ENCODE measurements around the gene TMEM62.
A peak's percentile ranks its signal among the peaks of the same experiment; 100 is the strongest.

The TMEM62 gene

DNA sequence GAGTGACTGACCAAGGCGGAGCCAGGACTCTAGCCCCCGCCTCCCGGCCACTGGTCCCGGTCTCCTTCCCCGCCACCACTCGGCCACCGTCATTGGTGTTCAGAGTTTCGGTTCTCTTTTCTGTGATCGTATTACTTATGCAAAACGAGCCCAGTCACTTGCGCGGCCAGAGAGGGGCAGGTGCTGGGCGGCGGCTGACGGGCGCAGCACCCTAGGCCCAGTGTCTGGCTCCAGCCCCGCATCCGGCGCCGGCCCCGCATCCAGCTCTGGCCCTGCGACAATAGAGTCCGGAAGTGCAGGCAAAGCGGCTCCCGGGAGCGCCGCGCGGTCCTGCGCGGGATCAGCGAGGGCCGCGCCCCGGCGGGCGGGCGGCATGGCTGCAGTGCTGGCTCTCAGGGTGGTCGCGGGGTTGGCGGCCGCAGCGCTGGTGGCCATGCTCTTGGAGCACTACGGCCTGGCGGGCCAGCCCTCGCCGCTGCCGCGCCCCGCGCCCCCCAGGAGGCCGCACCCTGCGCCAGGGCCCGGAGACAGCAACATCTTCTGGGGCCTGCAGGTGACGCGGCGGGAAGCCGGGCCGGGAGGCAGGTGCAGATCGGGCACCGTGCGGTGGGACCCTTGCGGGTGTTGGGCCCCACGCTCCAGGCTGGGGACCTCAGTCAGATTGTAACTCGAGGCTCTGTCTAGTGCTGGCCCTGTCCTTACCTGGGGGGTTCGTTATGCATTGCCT is at the start of gene TMEM62:
TMEM62 (plus strand) TSS at position 157 of the 727 bp plus-strand sequence; CDS start at position 374, 217 bp downstream.
- DNase-seq (ENCODE audit: low read depth), result peak; percentile 37

DNA sequence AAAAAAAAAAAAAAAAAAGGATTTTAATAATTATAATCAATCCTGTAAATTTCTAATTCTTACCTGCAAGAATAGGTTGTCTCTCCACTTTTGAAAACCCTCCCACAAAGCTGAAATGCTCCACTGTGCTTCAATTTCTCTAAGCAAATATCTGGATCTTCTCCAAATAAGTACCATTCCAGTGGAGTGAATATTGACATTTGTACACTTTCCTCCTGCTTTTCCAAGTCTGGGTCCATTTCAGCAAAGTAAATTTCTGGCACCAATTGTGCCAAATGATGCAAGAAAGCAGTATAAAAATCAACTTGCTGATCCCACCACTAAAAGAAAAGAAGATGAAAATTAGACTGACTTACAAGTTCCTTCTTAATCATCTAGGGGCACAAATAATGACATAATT is 47.5 kb upstream of the TMEM62 start:
- no peak for DNase-seq (ENCODE audit: low read depth)

DNA sequence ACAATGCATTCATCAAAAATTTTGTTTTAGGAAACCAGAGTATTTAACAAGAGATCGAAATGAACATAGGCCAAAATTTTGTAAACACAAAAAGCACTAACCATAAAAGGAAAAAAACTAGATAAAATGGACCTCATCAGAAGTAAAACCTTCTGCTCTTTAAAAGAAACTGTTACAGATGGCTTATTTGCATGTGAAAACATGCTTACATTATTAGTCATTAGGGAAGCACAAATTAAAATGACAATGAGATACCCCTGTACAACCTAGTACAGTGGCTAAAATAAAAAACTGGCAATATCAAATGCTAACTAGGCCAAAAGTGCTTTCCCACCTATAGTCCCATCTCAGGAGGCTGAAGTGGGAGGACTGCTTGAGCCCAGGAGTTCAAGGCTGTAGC is 46.8 kb upstream of the TMEM62 start:
- no peak for DNase-seq (ENCODE audit: low read depth)

DNA sequence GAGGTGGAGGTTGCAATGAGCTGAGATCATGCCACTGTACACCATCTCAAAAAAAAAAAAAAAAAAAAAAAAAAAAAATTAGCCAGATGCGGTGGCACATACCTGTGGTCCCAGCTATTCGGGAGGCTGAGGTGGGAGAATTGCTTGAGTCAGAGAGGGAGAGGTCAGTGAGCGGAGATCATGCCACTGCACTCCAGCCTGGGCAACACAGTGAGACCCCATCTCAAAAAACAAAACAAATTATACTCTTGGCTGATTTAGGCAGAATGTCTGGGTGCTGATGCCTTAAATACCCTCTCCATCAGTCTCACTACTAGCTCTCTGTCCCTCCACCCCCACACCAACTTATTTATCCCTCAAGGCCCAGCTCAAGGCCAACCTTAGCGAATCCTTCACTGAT is 41.5 kb upstream of the TMEM62 start:
- DNase-seq (ENCODE audit: low read depth), result no peak

DNA sequence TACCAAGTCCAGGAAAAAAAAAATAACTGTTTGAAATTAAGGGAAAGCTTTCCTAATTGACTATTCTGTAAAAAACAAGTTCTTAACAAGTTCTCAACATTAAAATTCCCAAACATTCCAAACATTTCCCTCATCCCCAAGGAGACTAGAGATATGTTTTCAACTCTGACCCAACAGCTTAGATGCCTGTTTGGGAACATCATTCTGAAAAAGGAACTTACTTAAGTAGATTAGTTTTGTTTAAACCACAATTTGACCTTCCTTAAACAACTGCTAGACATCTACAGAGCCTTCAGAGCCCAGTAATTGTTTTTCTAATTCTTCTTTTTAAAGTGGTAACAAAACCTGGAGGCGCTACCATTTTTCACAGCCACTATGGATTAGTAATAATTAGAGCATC is 40.4 kb upstream of the TMEM62 start:
- DNase-seq (ENCODE audit: low read depth), result no peak

DNA sequence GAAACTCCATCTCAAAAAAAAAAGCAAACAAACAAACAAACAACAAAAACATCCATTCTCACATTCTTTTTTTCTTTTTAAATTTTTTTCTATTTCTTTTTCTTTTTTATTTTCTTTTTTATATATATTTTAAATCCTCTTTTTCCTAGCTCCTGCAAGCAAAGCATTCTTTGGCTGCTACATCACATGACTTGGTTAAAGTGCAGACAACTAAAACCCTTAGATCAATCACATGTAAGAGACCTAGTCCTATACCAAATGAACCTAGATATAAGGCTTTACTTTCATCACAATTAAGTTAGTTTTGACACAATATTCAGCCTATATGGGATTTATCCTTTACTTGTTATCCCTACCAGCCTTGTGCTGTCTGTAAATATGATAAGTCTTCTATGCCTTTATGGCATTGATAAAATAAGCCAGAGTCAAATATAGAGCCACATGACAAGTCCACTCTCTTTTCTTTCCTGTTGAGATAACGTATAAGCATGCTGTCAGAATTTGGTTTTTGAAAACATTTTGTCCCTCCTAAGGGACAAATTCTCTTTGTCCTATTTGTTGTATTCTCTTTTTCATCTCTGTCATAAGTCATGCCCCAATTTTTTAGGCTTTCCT is 38.9 kb upstream of the TMEM62 start:
- no peak for DNase-seq (ENCODE audit: low read depth)

DNA sequence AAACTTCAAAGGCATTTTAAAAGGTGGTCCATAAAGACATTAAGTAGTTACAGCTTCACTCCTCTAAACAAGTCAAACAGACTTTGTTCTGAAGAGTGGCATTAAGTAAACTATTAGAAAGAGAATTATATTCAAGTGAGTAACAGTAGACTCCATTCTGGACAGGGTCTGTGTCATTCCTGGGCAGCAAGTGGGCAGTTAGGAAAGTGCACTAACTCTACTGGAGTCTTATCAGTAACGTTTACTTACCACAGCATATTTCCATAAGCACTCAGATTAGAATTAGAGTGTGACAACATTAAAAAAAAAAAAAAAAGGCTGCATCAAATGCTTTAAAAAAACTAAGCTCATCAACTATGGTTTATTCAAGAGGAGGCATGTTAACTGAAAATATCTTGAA is 38.1 kb upstream of the TMEM62 start:
- no peak for DNase-seq (ENCODE audit: low read depth)

DNA sequence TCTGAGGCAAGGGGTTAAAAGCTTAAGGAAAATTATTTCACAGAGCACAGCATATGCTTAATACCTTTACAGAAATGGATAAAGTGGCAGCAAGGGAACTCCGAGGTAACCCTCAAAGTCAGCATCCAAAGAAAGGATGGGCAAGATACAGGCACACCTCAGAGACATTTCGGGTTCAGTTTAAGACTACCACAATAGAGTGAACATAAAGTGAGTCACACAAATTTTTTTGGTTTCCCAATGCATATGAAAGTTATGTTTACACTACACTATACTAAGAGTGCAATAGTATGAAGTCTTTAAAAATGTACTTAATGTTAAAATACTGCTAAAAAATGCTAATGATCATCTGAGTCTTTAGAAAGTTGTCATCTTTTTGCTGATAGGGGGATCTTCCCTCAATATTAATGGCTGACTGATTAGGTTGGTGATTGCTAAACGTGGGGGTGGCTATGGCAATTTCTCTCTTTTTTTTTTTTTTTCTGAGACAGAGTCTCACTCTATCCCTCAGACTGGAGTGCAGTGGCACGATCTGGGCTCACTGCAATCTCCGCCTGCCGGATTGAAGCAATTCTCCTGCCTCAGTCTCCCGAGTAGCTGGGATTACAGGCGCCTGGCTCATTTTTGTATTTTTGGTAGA is 37.6 kb upstream of the TMEM62 start:
- DNase-seq (ENCODE audit: low read depth), result no peak

DNA sequence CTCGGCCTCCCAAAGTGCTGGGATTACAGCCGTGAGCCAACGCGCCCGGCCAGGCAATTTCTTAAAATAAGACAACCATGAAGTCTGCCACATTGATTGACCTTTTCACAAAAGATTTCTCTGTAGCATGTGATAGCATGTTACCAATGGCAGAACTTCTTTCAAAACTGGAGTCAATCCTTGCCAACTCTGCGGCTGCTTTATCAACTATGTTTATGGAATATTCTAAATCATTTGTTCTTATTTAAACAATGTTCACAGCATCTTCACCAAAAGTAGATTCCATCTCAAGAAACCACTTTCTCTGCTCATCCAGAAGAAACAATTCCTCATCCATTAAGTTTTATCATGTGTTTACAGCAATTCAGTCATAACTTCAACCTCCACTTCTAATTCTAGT is 37.0 kb upstream of the TMEM62 start:
- DNase-seq (ENCODE audit: low read depth), result no peak

DNA sequence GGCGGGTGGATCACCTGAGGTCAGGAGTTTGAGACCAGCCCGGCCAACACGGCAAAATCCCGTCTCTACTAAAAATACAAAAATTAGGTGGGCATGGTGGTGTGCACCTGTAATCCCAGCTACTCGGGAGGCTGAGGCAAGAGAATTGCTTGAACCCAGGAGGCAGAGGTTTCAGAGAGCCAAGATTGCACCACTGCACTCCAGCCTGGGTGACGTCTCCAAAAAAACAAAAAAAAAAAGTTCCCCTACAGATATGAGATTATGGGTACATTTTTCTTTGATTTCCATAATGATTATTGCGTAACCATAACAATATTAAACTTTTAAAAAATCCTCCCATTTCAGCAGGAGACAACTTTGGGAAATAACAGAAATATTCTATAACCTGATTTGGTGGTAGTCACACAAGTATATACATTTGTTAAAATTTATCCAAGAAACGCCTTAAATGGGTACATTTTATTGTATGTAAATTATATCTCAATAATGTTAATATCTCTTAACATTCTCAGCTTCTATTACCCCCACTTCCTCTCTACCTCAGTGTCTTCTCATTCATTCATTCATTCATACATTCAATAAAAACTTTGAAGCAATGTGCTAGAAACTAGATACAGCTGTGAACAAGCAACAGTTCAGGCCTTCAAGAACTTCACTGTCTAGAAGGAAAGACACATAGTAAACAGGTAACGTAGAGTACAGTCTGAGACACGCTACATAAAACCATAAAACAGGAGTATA is 34.1 kb upstream of the TMEM62 start:
- no peak for DNase-seq (ENCODE audit: low read depth)

DNA sequence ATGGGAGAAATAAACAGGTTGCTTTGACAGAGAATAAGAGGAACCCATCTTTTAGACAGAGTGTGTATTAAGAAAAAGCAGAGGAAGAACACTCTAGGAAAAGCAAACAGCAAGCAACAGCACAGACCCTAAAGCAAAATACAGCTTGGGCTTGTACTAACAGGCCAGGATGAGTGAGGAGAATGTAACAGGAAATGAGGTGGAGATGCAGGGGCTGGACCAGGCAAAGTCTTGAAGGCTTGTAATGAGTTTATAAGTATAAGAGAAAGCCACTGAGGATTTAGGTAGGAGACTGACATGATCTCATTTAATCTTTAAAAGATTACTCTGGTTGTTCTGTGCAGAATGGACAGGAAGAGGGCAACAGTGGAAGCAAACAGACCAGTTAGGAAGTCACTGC is 32.4 kb upstream of the TMEM62 start:
- DNase-seq (ENCODE audit: low read depth), result no peak

DNA sequence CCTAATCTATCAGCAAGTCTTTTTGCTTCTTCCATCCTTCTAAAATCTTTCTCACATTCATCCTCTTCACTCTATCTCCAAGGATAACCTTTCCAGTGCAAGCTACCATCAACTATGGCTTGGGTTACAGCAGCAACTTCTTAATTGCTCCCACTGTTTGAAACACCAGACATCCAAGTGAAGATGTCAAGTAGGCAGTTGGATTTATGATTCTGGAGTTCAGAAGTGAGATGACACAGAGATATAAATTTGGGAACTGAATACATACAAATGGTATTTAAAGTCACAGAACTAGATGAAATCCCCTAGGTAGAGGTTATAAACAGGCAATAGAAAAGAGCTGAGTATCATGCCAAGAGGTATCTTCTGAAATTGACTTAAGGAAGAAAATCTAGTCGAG is 31.2 kb upstream of the TMEM62 start:
- DNase-seq (ENCODE audit: low read depth), result no peak

DNA sequence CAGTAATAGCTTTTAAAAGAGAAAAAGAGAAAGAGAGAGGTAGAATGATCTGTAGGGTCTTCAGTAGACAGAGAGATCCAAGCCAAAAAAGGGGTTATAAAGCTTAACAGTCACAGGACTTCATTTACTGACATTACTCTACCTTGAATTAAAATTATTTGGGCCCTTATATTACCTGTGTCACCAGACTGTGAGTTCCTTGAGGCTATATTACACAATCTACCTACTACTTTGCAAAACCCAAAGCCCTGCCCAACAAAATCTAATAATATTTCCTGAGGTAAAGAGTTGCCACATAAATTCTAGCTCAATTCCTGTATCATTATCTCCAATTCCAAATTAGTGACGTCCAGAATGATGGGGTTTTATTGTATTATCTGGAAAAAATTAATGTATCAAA is 29.5 kb upstream of the TMEM62 start:
- DNase-seq (ENCODE audit: low read depth), result no peak

DNA sequence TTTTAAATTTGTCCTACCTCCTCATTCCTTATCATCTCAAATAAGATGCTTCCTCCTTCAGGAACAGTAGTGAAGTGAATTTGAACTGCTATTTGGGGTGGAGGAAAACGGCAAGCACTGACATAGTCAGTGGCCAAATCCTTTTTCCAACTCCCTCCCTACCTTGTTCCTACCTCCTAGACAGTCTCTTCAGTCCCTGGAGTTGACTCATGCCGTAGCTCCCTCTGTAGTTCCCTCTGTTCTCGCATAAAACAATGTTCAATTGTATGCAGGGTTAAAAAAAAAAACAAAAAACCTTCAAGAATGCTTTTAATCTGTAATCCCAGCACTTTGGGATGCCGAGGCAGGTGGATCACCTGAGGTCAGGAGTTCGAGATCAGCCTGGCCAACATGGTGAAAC is 29.0 kb upstream of the TMEM62 start:
- DNase-seq (ENCODE audit: low read depth), result no peak

DNA sequence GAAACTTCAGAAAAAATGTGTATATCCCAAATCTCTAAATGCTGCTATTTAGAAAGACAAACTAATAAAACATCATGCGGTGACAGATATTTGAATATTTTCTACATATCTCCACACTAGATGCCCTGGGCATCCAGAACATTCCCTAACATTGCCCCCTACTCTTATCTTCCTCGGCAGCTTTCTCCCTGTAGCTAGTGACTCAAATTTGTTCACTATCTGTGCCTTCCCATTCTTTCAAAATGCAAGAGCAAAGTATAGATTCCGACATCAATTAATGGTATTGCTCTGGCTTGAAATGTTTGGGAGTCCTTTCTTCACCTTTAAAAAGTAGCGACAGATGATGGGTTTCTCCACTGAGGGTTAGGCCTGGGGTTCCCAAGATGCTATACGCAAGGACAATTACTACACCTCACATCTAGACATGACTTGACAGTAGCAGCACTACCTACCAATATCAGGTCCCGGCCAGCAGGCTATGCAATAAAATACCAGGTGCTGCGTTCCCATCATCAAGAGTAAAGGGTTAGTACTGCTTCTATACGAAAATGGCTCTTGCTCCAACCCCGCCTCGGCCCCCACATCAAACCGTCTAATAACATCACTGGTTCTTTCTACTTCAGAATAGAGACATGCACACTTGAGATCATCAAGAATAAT is 28.2 kb upstream of the TMEM62 start:
- no peak for DNase-seq (ENCODE audit: low read depth)

DNA sequence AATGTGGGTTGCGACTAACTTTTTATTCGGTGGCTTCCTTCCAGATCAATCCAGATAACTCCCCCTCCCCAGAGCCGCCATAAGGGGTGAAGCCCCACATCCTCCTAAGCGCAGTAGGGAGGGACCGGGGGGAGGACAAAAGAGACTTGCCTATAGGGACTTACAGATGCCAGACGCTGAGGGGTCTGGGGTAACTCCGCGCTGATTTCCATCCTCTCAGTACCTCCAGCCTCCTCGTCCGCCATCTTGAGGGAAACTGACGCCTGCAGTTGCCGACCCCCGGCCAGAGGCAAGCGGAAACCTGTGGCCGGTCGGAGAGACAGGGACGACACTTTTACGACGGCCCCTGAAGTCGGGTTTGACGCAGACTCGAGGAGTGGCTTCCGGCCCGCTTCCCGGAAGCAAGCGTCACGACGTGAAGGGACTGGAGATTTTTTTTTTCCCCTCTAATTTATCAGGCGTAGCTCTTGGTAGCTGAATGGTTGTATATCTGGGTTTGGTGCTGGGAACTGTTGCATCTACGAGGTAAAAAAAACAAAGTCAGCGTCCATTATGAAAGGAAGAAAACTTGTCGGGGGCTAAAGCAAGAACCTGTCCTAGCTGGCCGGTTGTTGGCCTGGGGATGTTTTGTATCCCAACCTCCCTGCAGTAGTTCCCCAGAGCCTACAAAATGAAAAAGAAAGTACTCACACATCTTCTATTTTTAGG is 27.5 kb upstream of the TMEM62 start, which contains the start of gene UBR1:
UBR1 (minus strand) TSS at position 261 of the 708 bp plus-strand sequence; CDS start at position 245, 16 bp downstream.
- DNase-seq (ENCODE audit: low read depth), result peak; percentile 70

DNA sequence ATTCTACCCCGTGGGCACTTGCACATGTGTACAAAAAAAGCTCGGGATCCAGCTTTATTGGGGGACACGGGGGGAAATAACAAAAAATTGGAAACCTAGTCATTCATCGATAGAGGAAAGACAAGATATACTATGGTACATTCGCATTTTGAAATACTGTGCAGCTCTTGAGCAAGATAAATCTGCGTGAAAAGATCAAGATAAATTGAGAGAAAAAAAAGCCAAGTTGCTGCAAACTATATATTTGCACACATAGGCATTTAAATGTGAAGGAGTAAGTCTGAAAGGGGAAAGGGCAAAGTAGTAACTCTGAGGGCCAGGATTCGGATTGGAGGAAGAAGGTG is 26.9 kb upstream of the TMEM62 start:
- no peak for DNase-seq (ENCODE audit: low read depth)

DNA sequence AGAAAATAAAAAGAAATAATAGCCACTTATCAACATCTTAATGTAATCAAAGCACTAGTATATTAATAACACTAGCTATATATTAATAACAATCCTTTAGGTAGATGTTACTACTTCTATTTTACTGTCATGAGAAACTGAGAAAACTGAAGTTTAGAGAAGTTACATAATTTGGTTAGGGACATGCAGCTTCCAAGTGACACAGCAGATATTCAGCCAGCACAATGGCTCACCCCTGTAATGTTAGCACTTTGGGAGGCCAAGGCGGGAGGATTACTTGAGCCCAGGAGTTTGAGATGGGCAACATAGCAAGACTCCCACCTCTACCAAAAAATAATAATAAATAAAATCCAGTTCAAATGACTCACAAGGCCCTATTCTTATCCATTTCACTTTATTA is 25.6 kb upstream of the TMEM62 start:
- DNase-seq (ENCODE audit: low read depth), result no peak

DNA sequence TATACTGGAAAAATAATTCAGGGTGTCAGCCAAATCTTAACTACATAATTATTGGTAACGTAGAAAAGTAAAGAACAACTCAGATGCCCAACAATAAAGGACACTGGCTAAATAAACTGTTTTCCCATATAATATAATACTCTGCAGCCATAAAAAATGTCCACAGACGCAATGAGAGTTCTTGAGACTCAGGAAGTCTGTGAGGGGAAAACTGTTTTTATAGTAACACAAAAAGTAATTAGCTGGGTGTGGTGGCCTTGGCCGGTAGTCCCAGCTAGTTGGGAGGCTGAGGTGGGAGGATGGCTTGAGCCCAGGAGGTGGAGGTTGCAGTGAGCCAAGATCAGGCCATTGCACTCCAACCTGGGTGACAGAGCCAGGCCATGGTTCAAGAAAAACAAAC is 22.0 kb upstream of the TMEM62 start:
- no peak for DNase-seq (ENCODE audit: low read depth)

DNA sequence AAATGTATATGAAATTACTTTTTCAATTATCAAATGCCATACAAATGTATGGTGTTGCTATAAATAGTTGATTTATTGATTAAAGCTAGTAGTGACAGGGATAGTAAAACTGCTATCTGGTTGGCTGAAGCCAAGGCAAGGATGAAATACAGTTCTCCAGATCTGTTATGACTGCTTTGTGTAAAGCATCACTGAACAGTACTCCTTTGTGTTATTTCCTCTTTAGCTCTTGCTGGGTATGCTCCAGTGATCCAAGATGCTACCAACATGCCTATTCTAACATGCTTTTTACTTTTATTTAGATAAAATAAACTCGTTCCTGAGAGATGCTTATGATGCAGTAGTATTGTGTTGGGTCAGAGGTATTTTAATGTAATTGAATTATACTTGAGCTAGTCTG is 15.1 kb upstream of the TMEM62 start:
- no peak for DNase-seq (ENCODE audit: low read depth)

DNA sequence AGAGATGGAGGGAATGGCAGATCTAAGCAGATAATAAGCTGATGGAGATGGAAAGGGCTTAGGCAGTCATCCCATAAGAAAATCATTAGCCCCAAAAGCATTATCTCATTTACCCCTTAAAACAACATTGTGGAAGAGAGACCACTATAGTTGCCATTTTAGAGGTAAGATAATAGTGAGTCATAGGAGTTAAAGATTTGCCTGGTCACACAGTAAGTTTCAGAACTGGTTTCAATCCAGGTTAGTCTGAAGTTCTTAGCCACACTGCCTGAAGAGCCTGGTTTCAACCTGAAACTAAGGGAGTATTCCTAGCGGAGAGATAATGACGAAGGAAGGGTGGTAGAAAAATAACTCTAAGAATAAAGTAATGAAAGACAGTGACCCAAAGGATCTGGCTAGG is 14.6 kb upstream of the TMEM62 start:
- DNase-seq (ENCODE audit: low read depth), result no peak

DNA sequence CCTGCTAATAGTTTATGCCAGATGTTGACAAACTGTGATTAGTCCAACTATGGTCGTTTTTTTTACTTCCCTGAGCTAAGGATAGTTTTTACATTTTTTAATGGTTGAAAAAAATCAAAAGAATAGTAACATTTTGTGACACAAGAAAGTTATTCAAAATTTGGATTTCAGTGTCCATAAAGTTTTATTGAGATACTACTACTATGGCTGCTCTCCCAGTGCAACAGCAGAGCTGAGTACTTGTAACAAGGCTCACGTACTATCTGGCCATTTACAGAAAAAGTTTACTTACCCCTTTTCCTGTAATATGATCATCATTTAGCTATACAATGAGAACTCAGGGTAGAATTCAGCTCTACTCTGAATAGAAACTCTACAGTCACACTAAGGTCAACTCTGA is 11.5 kb upstream of the TMEM62 start:
- no peak for DNase-seq (ENCODE audit: low read depth)

Data from GM04504 (cell line).